ENCODE measurements around the gene CREBBP. TPM values are rescaled to one million over a fixed set of nuclear protein-coding genes. Genes with fewer than 3 reads are reported as not detected.

Gene CREBBP
- total and polyA plus RNA-seq, 2 experiments from 2014 or later: 36.9 to 54.8 TPM

DNA sequence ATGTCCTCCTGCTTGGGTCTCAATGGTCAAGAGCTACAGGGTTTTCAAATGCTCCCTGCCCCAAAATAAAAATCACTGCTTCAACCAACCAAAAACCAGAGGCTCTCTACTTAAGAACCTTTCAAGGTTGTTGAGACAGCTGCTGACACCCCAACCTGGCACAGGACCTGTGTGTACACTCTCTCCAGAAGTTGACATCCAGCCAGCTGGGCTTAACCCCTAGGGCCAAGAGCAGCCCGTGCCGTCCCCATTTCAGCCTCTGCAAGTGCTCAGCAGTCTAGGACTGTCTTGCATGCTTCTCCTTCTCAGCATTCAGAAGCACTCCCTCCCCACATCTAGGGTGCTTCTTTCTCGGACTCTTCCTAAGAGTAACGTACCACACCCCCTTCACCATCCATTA is 104.2 kb downstream of the CREBBP start:
- H3K4me3 Mint-ChIP-seq: no peak overlapping the region
- H3K4me1 Mint-ChIP-seq: no peaks in the 10 kb centered on the region
- DNase-seq (ENCODE audit: low spot score): no peak
- H3K27me3 Mint-ChIP-seq (ENCODE audit: insufficient read depth, low read depth, poor library complexity): peaks cover 4% of the 10 kb centered on the region
- Histone ChIP-seq H3K9me2 (ENCODE audit: insufficient read depth) (no peaks in the 10 kb centered on the region), H3K79me2 (replicated peaks; ENCODE audit: insufficient read depth) (no peaks in the 10 kb centered on the region), H2AFZ (no peak overlapping the region), H3K4me2 (no peak overlapping the region), H3K27me3 (ENCODE audit: insufficient read depth) (no peaks in the 10 kb centered on the region), H4K20me1 (replicated peaks; ENCODE audit: insufficient read depth) (peaks cover 8% of the 10 kb centered on the region; the same call in 1 of the 2 replicates), H3K27ac (ENCODE audit: low read depth) (no peak overlapping the region), H3K36me3 (ENCODE audit: insufficient read depth) (peaks cover 47% of the 10 kb centered on the region), H3K4me3 (no peak overlapping the region), H3K4me1 (ENCODE audit: insufficient read depth) (no peaks in the 10 kb centered on the region), H3F3A (replicated peaks; ENCODE audit: low read depth) (0 out of 2 replicates have a peak, but pooled peaks cover 2% of the 10 kb centered on the region)
- no peak for ATAC-seq
- no peak overlapping the region for H3K27ac Mint-ChIP-seq
- peaks cover 76% of the 10 kb centered on the region for H3K36me3 Mint-ChIP-seq (ENCODE audit: low read depth)
- TF ChIP-seq EZH2phosphoT487 (IDR thresholded peaks at IDR 0.05; ENCODE audit: unreplicated experiment) (no peak), JUNB (IDR thresholded peaks at IDR 0.05; ENCODE audit: unreplicated experiment) (no peak), EZH2 (IDR thresholded peaks at IDR 0.05; ENCODE audit: low read depth, unreplicated experiment) (no peak), ZNF331 (CRISPR knock-in tag; IDR thresholded peaks at IDR 0.05; ENCODE audit: low read depth) (no peak), NANOG (IDR thresholded peaks at IDR 0.05; ENCODE audit: borderline replicate concordance) (no peak), POLR2AphosphoS5 (IDR thresholded peaks at IDR 0.05; ENCODE audit: low read depth) (no peak), ZNF462 (CRISPR knock-in tag; IDR thresholded peaks at IDR 0.05) (no peak), STAT1 (IDR thresholded peaks at IDR 0.05; ENCODE audit: unreplicated experiment) (no peak), ZNF114 (CRISPR knock-in tag; IDR thresholded peaks at IDR 0.05) (no peak), ETS1 (IDR thresholded peaks at IDR 0.05) (no peak), CREB1 (CRISPR knock-in tag; IDR thresholded peaks at IDR 0.05; ENCODE audit: low read depth) (no peak)
- TF ChIP-seq, protein P1, sequence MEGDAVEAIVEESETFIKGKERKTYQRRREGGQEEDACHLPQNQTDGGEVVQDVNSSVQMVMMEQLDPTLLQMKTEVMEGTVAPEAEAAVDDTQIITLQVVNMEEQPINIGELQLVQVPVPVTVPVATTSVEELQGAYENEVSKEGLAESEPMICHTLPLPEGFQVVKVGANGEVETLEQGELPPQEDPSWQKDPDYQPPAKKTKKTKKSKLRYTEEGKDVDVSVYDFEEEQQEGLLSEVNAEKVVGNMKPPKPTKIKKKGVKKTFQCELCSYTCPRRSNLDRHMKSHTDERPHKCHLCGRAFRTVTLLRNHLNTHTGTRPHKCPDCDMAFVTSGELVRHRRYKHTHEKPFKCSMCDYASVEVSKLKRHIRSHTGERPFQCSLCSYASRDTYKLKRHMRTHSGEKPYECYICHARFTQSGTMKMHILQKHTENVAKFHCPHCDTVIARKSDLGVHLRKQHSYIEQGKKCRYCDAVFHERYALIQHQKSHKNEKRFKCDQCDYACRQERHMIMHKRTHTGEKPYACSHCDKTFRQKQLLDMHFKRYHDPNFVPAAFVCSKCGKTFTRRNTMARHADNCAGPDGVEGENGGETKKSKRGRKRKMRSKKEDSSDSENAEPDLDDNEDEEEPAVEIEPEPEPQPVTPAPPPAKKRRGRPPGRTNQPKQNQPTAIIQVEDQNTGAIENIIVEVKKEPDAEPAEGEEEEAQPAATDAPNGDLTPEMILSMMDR (conservative IDR thresholded peaks at IDR 0.05; ENCODE audit: low read depth in 2 of 2): no peak
- TF ChIP-seq, protein P2, sequence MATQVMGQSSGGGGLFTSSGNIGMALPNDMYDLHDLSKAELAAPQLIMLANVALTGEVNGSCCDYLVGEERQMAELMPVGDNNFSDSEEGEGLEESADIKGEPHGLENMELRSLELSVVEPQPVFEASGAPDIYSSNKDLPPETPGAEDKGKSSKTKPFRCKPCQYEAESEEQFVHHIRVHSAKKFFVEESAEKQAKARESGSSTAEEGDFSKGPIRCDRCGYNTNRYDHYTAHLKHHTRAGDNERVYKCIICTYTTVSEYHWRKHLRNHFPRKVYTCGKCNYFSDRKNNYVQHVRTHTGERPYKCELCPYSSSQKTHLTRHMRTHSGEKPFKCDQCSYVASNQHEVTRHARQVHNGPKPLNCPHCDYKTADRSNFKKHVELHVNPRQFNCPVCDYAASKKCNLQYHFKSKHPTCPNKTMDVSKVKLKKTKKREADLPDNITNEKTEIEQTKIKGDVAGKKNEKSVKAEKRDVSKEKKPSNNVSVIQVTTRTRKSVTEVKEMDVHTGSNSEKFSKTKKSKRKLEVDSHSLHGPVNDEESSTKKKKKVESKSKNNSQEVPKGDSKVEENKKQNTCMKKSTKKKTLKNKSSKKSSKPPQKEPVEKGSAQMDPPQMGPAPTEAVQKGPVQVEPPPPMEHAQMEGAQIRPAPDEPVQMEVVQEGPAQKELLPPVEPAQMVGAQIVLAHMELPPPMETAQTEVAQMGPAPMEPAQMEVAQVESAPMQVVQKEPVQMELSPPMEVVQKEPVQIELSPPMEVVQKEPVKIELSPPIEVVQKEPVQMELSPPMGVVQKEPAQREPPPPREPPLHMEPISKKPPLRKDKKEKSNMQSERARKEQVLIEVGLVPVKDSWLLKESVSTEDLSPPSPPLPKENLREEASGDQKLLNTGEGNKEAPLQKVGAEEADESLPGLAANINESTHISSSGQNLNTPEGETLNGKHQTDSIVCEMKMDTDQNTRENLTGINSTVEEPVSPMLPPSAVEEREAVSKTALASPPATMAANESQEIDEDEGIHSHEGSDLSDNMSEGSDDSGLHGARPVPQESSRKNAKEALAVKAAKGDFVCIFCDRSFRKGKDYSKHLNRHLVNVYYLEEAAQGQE (IDR thresholded peaks at IDR 0.05; ENCODE audit: unreplicated experiment): no peak
- no peaks in the 10 kb centered on the region for H3K9me3 Mint-ChIP-seq
